Measurements from ENCODE around the gene SHC1.

DNA sequence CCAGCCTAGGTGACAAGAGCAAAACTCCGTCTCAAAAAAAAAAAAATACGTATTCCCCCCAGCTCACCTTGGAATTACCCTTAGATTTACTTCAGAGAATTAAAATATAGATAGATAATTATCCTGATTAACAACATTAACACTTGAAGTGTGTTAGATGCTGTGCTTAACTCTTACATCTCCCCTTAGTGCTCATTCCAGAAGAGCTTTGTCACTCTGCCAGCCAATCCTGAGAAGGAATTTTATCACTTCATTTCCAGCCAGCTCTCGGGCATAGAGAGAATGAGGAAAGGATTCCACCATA lies 1.6 kb upstream of the SHC1 start:
- TF ChIP-seq, protein P1, sequence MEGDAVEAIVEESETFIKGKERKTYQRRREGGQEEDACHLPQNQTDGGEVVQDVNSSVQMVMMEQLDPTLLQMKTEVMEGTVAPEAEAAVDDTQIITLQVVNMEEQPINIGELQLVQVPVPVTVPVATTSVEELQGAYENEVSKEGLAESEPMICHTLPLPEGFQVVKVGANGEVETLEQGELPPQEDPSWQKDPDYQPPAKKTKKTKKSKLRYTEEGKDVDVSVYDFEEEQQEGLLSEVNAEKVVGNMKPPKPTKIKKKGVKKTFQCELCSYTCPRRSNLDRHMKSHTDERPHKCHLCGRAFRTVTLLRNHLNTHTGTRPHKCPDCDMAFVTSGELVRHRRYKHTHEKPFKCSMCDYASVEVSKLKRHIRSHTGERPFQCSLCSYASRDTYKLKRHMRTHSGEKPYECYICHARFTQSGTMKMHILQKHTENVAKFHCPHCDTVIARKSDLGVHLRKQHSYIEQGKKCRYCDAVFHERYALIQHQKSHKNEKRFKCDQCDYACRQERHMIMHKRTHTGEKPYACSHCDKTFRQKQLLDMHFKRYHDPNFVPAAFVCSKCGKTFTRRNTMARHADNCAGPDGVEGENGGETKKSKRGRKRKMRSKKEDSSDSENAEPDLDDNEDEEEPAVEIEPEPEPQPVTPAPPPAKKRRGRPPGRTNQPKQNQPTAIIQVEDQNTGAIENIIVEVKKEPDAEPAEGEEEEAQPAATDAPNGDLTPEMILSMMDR (IDR thresholded peaks at IDR 0.05) = no peak
- TF ChIP-seq EZH2 (IDR thresholded peaks at IDR 0.05) = no peak

Data from neural progenitor cell (in vitro differentiated cells).